Measurements from ENCODE around the gene SLCO4C1. TPM values are rescaled to one million over a fixed set of nuclear protein-coding genes. Genes with fewer than 3 reads are reported as not detected.

The SLCO4C1 gene
- total and polyA plus RNA-seq, 2 of the 13 experiments (the other 11 are each of a cell fraction or from before 2014, with no cell fraction given): 1.3 to 7.8 TPM

DNA sequence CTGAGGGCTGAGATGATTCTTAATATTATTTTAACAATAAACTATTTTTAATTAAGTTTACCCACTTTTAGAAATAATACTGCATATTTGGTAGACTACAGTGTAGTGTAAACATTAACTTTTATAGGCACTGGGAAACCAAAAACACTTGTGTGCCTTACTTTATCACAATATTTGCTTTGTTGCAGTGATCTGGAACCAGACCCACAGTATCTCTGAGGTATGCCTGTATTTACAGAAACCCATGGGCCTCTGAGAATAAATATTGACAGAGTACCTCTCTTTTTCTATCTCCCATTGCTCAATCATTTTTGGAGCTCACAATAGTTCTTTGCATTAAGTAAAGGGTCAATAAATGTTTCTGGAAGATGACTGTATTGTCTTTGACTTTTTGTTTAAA lies 73.3 kb downstream of the SLCO4C1 start (continued):
- TF ChIP-seq ZBTB46 (CRISPR knock-in tag; IDR thresholded peaks at IDR 0.05; ENCODE audit: borderline replicate concordance) (no peak), ZMAT3 (CRISPR knock-in tag; conservative IDR thresholded peaks at IDR 0.05) (0 out of 2 replicates have a peak, but pooled peaks have one; percentile 65), KDM1A (CRISPR knock-in tag; IDR thresholded peaks at IDR 0.05) (peak; percentile 79; the same call in 1 of the 2 replicates), ZNF775 (CRISPR knock-in tag; IDR thresholded peaks at IDR 0.05; ENCODE audit: borderline replicate concordance) (no peak), FIP1L1 (IDR thresholded peaks at IDR 0.05; ENCODE audit: borderline replicate concordance, insufficient read depth, low read depth, low read length) (no peak), PTBP1 (IDR thresholded peaks at IDR 0.05; ENCODE audit: low read depth, low read length, poor library complexity, severe bottlenecking) (no peak), NPAS2 (CRISPR knock-in tag; IDR thresholded peaks at IDR 0.05; ENCODE audit: borderline replicate concordance) (no peak), ZZZ3 (CRISPR knock-in tag; IDR thresholded peaks at IDR 0.05; ENCODE audit: borderline replicate concordance) (no peak), MAX (IDR thresholded peaks at IDR 0.05) (peak; percentile 66), ASH2L (IDR thresholded peaks at IDR 0.05; ENCODE audit: insufficient read length, low read depth, low read length) (peak; percentile 88), ZNF160 (CRISPR knock-in tag; IDR thresholded peaks at IDR 0.05) (no peak), SIN3A (IDR thresholded peaks at IDR 0.05; ENCODE audit: borderline replicate concordance, low read depth, low read length) (0 out of 2 replicates have a peak, but pooled peaks have one; percentile 38), ZNF367 (CRISPR knock-in tag; IDR thresholded peaks at IDR 0.05; ENCODE audit: borderline replicate concordance) (no peak), HNRNPUL1 (IDR thresholded peaks at IDR 0.05; ENCODE audit: low read depth, low read length) (0 out of 2 replicates have a peak, but pooled peaks have one; percentile 50), ZNF644 (CRISPR knock-in tag; IDR thresholded peaks at IDR 0.05; ENCODE audit: low read depth) (peak; percentile 67; the same call in 1 of the 2 replicates), ZNF639 (CRISPR knock-in tag; conservative IDR thresholded peaks at IDR 0.05) (peak; percentile 64; the same call in 1 of the 2 replicates), NCOA1 (CRISPR knock-in tag; IDR thresholded peaks at IDR 0.05) (no peak), HNF4G (IDR thresholded peaks at IDR 0.05; ENCODE audit: borderline replicate concordance, low read depth, low read length) (peak; percentile 73; the same call in 1 of the 2 replicates), HNF4G (CRISPR knock-in tag; IDR thresholded peaks at IDR 0.05; ENCODE audit: borderline replicate concordance, low read depth) (no peak), ZNF33B (CRISPR knock-in tag; IDR thresholded peaks at IDR 0.05) (no peak), ZNF552 (CRISPR knock-in tag; IDR thresholded peaks at IDR 0.05; ENCODE audit: borderline replicate concordance) (0 out of 2 replicates have a peak, but pooled peaks have one; percentile 36), ZNF34 (CRISPR knock-in tag; IDR thresholded peaks at IDR 0.05; ENCODE audit: borderline replicate concordance) (no peak), FOXC1 (CRISPR knock-in tag; IDR thresholded peaks at IDR 0.05; ENCODE audit: borderline replicate concordance) (no peak), ATF7-NPFF (CRISPR knock-in tag; IDR thresholded peaks at IDR 0.05; ENCODE audit: low read depth) (no peak), RAD51 (IDR thresholded peaks at IDR 0.05; ENCODE audit: borderline replicate concordance) (no peak)
- TF ChIP-seq, protein P1, sequence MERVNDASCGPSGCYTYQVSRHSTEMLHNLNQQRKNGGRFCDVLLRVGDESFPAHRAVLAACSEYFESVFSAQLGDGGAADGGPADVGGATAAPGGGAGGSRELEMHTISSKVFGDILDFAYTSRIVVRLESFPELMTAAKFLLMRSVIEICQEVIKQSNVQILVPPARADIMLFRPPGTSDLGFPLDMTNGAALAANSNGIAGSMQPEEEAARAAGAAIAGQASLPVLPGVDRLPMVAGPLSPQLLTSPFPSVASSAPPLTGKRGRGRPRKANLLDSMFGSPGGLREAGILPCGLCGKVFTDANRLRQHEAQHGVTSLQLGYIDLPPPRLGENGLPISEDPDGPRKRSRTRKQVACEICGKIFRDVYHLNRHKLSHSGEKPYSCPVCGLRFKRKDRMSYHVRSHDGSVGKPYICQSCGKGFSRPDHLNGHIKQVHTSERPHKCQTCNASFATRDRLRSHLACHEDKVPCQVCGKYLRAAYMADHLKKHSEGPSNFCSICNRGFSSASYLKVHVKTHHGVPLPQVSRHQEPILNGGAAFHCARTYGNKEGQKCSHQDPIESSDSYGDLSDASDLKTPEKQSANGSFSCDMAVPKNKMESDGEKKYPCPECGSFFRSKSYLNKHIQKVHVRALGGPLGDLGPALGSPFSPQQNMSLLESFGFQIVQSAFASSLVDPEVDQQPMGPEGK (CRISPR knock-in tag; IDR thresholded peaks at IDR 0.05): peak; percentile 68
